AG09309 (cell line): ENCODE data around the gene SAMD11.

Source experiments
- DNase-seq: peaks from one replicate; pipeline ENCODE4 v3.0.0-alpha.2; 2010; ENCODE audit warnings: low read depth
- H3K4me3 ChIP-seq: 2 replicates; pipeline ENCODE4 v1.5.1; 2011; ENCODE audit warnings: mild to moderate bottlenecking, low read depth, low read length, moderate library complexity; ENCODE audit not compliant: control insufficient read depth
- TF ChIP-seq, protein P1 (sequence below): IDR thresholded peaks from 2 replicates; pipeline ENCODE4 v1.5.1; 2011; ENCODE audit warnings: mild to moderate bottlenecking, low read depth, low read length, inconsistent platforms; ENCODE audit not compliant: insufficient read depth, control insufficient read depth; ENCODE audit errors: missing control alignments

Gene SAMD11

DNA sequence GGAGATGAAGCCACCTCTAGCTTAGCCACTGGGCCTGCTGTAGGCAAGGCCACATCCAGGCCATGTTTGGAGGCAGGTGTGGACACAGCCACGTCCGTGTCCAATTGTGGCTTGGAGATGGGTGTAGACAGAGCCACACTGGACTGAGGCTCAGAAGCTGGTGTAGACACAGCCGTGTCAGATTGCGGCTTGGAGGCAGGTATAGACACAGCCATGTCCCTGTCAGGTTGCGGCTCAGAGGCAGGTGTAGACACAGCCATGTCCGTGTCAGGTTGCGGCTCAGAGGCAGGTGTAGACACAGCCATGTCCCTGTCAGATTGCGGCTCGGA, 56.0 kb downstream of the SAMD11 start:
- no peak overlapping the region for H3K4me3 ChIP-seq
- TF ChIP-seq, protein P1, sequence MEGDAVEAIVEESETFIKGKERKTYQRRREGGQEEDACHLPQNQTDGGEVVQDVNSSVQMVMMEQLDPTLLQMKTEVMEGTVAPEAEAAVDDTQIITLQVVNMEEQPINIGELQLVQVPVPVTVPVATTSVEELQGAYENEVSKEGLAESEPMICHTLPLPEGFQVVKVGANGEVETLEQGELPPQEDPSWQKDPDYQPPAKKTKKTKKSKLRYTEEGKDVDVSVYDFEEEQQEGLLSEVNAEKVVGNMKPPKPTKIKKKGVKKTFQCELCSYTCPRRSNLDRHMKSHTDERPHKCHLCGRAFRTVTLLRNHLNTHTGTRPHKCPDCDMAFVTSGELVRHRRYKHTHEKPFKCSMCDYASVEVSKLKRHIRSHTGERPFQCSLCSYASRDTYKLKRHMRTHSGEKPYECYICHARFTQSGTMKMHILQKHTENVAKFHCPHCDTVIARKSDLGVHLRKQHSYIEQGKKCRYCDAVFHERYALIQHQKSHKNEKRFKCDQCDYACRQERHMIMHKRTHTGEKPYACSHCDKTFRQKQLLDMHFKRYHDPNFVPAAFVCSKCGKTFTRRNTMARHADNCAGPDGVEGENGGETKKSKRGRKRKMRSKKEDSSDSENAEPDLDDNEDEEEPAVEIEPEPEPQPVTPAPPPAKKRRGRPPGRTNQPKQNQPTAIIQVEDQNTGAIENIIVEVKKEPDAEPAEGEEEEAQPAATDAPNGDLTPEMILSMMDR: no peak
- no peak for DNase-seq

DNA sequence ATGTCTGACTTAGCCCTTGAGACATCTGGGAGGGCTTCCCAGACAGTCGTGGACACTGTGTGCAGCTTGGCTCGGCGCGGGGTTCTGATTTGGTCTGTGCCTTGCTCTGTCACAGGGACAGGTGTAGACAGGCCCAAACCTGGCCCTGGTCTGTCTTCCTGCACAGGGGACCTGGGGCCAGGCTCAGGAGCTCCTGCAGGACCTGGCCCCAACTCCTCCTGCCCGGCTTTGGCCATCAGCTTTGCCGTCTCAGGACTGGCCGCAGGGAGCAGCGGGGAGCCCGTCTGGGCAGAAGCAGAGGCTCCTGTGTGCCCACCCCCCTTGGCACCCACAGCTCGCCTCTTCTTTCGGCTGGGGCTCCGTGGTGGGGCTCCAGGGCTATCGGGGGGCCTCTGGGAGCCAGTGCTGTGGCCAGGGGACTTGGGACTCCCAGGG, 56.4 kb downstream of the SAMD11 start:
- no peak for DNase-seq
- TF ChIP-seq, protein P1: no peak
- no peak overlapping the region for H3K4me3 ChIP-seq

DNA sequence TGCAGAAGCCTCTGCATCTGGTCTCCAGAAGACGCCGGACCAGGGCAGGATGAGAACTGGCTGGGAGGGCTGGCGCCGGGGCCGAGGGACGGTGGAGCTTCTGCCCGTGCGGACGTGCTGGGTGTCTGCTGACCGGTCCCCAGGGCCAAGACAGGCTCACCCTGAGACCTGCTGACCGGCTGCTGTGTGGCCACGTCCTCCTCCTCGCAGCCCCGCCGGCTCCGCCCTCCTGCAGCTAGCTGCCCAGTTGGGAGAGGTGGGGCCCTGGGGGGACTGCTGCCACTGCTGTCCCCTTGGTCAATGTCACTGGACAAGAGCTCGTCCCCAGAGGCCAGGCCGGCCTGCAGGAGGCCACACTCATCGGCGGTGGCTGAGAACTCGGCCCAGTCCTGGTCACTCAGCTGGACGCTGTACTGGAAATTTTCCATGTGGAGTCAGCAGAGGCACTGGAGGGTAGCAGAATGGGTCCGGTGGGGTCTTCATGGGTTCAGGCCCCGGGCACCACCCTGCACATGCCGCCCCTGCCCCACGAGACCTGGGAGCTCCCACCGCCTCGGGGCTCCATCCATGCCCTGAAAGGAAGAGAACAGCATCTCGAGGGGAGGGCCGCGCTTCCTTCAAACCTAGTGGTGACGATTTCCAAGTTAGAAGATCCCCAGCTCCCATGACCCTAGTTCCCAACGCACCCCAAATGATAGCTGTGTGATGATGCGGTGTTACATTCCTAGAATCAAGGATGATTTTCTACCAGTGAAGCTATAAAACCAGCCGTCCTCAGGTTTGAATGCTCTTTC, 57.1 kb downstream of the SAMD11 start:
- H3K4me3 ChIP-seq: no peak overlapping the region
- DNase-seq: no peak
- TF ChIP-seq, protein P1: no peak

DNA sequence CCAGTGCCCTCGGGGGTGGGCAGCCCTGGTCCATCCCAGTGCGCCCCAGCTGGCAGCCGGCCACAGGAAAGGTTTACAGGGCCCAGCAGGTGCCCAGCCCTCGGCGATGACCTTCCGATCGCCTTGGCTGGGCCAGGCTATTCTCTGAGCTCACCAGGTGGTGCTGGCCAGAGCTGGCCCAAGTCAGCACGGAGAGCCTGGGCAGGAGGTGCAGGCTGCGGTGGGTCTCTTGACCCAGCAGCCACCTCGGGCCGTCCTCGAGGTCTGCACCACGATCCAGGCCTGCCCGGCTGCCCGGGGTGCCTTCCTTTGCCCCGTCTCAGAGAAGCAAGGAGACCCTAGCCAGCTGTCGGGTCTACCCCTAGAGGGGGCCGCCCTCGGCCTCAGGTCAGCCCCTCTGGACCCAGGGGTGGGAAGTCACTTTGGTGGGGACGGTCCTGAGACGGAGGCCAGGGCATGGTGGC, 57.8 kb downstream of the SAMD11 start:
- TF ChIP-seq, protein P1: no peak
- no peak overlapping the region for H3K4me3 ChIP-seq
- no peak for DNase-seq

DNA sequence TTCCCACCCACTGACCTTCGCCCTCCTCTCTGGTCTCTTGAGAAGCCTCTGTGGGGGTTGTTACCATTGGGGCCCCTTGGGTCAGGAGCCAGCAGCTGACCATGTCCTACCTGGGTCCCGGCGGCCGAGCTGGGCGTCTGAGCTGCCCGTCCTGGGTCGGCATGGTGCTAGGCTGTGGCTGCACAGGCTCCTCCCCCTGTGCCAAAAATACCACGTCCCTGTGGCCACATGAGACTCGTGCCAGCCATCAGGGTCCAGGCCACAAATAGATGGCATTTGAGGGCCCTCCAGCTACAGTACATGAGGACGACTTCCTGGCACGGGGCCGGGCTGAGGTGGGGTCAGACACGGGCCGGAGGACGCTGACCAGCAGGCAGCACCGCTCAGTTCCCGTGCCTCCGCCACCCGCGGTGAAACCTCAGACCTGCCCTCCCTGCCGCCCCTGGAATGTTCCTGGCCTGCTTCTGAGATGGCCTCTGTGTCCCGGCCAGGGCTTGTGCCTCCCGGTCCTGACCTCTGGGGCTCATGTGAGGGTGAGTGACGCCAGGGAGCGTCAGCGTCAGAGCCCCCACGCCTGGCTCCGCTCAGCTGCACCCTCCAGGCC, 58.3 kb downstream of the SAMD11 start, which contains the start of gene PERM1:
PERM1 (minus strand) TSS at position 139 of the 604 bp plus-strand sequence. CDS start 1,064 bp downstream, outside the sequence.
- TF ChIP-seq, protein P1: no peak

DNA sequence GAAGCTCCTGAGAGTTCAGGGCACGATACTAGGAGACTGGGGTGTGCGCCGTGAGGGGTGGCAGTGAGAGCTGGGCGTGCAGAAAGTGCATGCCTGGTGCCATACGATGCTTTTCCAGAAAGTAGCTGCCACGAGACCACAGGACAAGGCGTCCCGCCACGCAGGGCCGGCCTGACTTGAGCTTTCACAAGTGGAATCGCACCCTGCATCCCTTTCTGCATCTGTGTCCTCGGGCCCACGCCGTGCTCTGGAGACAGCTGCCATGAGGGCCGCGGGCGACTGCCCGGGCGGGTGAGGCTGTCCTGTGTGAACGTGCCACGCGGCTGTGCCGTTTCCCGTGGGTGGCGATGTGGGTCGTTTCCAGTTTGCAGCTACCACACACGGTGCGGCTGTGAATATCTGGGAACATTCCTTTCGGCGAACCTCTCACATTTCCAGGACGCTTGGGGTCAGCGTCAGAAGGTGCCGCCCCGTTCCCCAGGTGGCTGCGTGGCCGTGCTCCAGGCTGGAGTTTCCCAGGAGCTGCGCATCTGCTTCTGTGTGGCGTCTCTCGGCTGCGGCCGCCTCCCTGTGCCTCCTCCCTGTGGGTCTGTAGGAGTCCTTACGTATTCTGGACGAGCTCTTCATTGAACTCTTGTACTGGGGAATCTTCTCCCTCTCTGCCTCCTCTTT, 59.2 kb downstream of the SAMD11 start:
- TF ChIP-seq, protein P1: no peak
- H3K4me3 ChIP-seq: no peak overlapping the region
- DNase-seq: no peak

More for the DNA sequence above, 58.3 kb downstream of the SAMD11 start, which contains the start of gene PERM1:
- H3K4me3 ChIP-seq: no peak within 1 kb of the TSS
- no peak for DNase-seq
